Breast epithelium (tissue), 3 donors: ENCODE measurements around the gene DCX.

Source experiments
- POLR2AphosphoS5 ChIP-seq, 3 donors: sonication (generic); formaldehyde crosslinking; IDR thresholded peaks; one replicate each; pipeline ENCODE4 v1.6.1; 2017; ENCODE audit warnings: antibody characterized with exemption in 3 of 3
- TF ChIP-seq, protein P1 (sequence below), 3 donors: fragments of 450-650 bp; IDR thresholded peaks; one replicate each; pipeline ENCODE4 v1.5.1; 2016 to 2017; ENCODE audit warnings: antibody characterized with exemption in 3 of 3, mild to moderate bottlenecking in 3 of 3, moderate library complexity in 3 of 3

GRCh38 chrX:111394569-111394968 is 17.4 kb downstream of the DCX start:
- TF ChIP-seq, protein P1, sequence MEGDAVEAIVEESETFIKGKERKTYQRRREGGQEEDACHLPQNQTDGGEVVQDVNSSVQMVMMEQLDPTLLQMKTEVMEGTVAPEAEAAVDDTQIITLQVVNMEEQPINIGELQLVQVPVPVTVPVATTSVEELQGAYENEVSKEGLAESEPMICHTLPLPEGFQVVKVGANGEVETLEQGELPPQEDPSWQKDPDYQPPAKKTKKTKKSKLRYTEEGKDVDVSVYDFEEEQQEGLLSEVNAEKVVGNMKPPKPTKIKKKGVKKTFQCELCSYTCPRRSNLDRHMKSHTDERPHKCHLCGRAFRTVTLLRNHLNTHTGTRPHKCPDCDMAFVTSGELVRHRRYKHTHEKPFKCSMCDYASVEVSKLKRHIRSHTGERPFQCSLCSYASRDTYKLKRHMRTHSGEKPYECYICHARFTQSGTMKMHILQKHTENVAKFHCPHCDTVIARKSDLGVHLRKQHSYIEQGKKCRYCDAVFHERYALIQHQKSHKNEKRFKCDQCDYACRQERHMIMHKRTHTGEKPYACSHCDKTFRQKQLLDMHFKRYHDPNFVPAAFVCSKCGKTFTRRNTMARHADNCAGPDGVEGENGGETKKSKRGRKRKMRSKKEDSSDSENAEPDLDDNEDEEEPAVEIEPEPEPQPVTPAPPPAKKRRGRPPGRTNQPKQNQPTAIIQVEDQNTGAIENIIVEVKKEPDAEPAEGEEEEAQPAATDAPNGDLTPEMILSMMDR (IDR thresholded peaks at IDR 0.05) = no peak
- TF ChIP-seq POLR2AphosphoS5 (IDR thresholded peaks at IDR 0.05) = no peak
